Measurements from ENCODE around the gene DNAH2. TPM values are rescaled to one million over a fixed set of nuclear protein-coding genes. Genes with fewer than 3 reads are reported as not detected.

Gene DNAH2
- polyA plus RNA-seq, 1 of the 3 experiments (the other 2 are of a cell fraction): 0.13 TPM

DNA sequence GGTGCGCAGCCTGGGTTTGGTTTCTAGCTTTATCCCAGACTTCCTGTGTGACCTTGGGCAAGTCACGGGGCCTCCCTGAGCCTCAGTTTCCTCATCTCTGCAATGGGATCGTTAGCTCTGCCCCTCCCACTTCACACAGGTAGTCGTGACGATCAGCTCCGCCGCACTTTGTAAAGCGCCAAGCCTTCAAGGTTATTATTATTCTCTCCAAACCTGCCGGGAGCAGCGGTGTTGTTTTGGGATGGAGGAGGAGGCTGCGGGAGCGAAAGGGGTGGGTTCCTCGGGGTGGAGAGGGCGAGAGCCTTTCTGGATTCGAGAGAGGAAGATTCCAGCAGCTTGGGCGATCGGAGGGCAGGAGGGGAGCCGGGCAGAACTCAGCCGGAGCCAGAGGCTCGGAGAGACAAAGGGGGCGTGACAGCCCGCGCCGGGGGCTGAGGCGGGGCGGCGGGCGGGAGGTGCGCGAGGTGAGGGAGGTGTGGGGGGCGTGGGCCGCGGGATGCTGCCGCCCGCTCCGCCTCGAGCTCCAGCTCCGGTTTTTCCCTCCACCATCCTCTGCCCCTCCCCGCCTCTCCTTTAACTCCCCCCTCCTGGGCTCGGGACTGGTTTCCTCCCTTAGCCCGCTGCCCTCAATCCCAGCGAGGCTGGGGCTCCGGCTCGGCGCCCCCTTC is 12.8 kb upstream of the DNAH2 start, which contains the start of gene EFNB3:
EFNB3 (plus strand) TSS at position 602 of the 668 bp plus-strand sequence. CDS start 397 bp downstream, outside the sequence.
- no peaks in the 10 kb centered on the region for H4K20me1 ChIP-seq (ENCODE audit: insufficient read depth)
- peak within 1 kb of the TSS; percentile 75 to 80 for H3K4me3 ChIP-seq (ENCODE audit: low read depth in 2 of 2, low read length in 1 of 2)
- ChIA-PET POLR2A (interaction anchor here (1.0 to 6.6 kb wide), 6 partner anchors 9 to 140 kb away, joined by 3 to 53 read pairs (median 5); partner anchors contain the start of genes DNAH2, MPDU1, SAT2 and TP53), CTCF (interaction anchor here (1.0 to 8.4 kb wide), 9 partner anchors 9 to 337 kb away, joined by 3 to 85 read pairs (median 4); partner anchors contain the start of genes DNAH2, TP53 and WRAP53)
- no peaks in the 10 kb centered on the region for H3K9me2 ChIP-seq
- H3K4me2 ChIP-seq: peak within 1 kb of the TSS; percentile 100
- H3K27me3 ChIP-seq (ENCODE audit: insufficient read depth): no peaks in the 10 kb centered on the region
- H3K4me1 ChIP-seq (ENCODE audit: control insufficient read depth in 1 of 2, insufficient read depth in 2 of 2, low read depth in 1 of 2, low read length in 1 of 2): peaks cover 9 to 35% of the 10 kb centered on the region in 2 experiments
- H3K9me3 ChIP-seq: no peaks in the 10 kb centered on the region
- no peaks in the 10 kb centered on the region for H3F3A ChIP-seq (replicated peaks; ENCODE audit: insufficient read depth)
- no peaks in the 10 kb centered on the region for H3K79me2 ChIP-seq (ENCODE audit: insufficient read depth)
- WGBS (ENCODE audit: low lambda C conversion rate): 5% methylated on average over 31 of the region's 45 CpGs
- peak within 1 kb of the TSS; percentile 75 for H3K9ac ChIP-seq
- DNase-seq: peak; percentile 93
- H2AFZ ChIP-seq (ENCODE audit: low read depth): peak within 1 kb of the TSS; percentile 92
- H3K27ac ChIP-seq (ENCODE audit: low read depth in 2 of 2, low read length in 1 of 2): peak within 1 kb of the TSS; percentile 47 to 86; a peak in 3 of 4 replicates
- H3K36me3 ChIP-seq (replicated peaks in 1 of 2; ENCODE audit: control insufficient read depth in 1 of 2, insufficient read depth in 2 of 2, low read length in 1 of 2): peaks cover 0 to 3% of the 10 kb centered on the region in 2 experiments
- TF ChIP-seq EZH2phosphoT487 (IDR thresholded peaks at IDR 0.05; ENCODE audit: borderline replicate concordance, low read depth) (no peak), TCF12 (IDR thresholded peaks at IDR 0.05) (no peak), USF1 (IDR thresholded peaks at IDR 0.05; ENCODE audit: borderline replicate concordance, low read depth) (no peak), YY1 (IDR thresholded peaks at IDR 0.05; ENCODE audit: low read depth) (no peak), TEAD4 (IDR thresholded peaks at IDR 0.05; ENCODE audit: borderline replicate concordance, insufficient read depth) (no peak), RAD21 (IDR thresholded peaks at IDR 0.05; ENCODE audit: low read length) (0 out of 2 replicates have a peak, but pooled peaks have one; percentile 17), TAF1 (IDR thresholded peaks at IDR 0.05; ENCODE audit: borderline replicate concordance, low read depth, low read length) (peak; percentile 52; the same call in 1 of the 2 replicates), IRF3 (IDR thresholded peaks at IDR 0.05; ENCODE audit: low read depth, low read length) (no peak), RCOR1 (IDR thresholded peaks at IDR 0.05; ENCODE audit: low read length) (0 out of 2 replicates have a peak, but pooled peaks have one; percentile 8), SMC3 (IDR thresholded peaks at IDR 0.05; ENCODE audit: low read depth, low read length) (no peak), NFIC (IDR thresholded peaks at IDR 0.05; ENCODE audit: borderline replicate concordance) (no peak), CHD2 (IDR thresholded peaks at IDR 0.05; ENCODE audit: low read length, partially characterized antibody) (peak; percentile 53), PBX3 (IDR thresholded peaks at IDR 0.05) (no peak), MXI1 (IDR thresholded peaks at IDR 0.05; ENCODE audit: low read depth, low read length) (peak; percentile 62; the same call in 1 of the 2 replicates), FOXM1 (IDR thresholded peaks at IDR 0.05; ENCODE audit: low read depth) (no peak), FOSL2 (IDR thresholded peaks at IDR 0.05; ENCODE audit: borderline replicate concordance, low read depth) (no peak), USF2 (IDR thresholded peaks at IDR 0.05; ENCODE audit: borderline replicate concordance, low read depth, low read length) (no peak), ELF1 (IDR thresholded peaks at IDR 0.05) (no peak), GABPA (IDR thresholded peaks at IDR 0.05; ENCODE audit: low read depth) (no peak), JUND (IDR thresholded peaks at IDR 0.05) (peak; percentile 19; the same call in 1 of the 2 replicates), SIN3A (IDR thresholded peaks at IDR 0.05; ENCODE audit: borderline replicate concordance, low read depth, low read length) (no peak; the same call in 1 of the 2 replicates), MEF2A (IDR thresholded peaks at IDR 0.05; ENCODE audit: borderline replicate concordance, low read depth) (no peak), GATA2 (CRISPR knock-in tag; IDR thresholded peaks at IDR 0.05) (no peak), NRF1 (IDR thresholded peaks at IDR 0.05; ENCODE audit: low read depth, low read length) (no peak), POLR2AphosphoS5 (IDR thresholded peaks at IDR 0.05; ENCODE audit: low read depth, low read length) (no peak; the same call in 1 of the 2 replicates)
- TF ChIP-seq, protein P1, sequence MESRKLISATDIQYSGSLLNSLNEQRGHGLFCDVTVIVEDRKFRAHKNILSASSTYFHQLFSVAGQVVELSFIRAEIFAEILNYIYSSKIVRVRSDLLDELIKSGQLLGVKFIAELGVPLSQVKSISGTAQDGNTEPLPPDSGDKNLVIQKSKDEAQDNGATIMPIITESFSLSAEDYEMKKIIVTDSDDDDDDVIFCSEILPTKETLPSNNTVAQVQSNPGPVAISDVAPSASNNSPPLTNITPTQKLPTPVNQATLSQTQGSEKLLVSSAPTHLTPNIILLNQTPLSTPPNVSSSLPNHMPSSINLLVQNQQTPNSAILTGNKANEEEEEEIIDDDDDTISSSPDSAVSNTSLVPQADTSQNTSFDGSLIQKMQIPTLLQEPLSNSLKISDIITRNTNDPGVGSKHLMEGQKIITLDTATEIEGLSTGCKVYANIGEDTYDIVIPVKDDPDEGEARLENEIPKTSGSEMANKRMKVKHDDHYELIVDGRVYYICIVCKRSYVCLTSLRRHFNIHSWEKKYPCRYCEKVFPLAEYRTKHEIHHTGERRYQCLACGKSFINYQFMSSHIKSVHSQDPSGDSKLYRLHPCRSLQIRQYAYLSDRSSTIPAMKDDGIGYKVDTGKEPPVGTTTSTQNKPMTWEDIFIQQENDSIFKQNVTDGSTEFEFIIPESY (IDR thresholded peaks at IDR 0.05; ENCODE audit: borderline replicate concordance, low read depth): no peak

Data from SK-N-SH (cell line).